Measurements from ENCODE around the gene OR14A16.
A peak's percentile ranks its signal among the peaks of the same experiment; 100 is the strongest.

Gene OR14A16

GRCh38 chr1:247824023-247824422 lies at the start of gene OR14A16:
TSS of gene OR14A16 (minus strand) at chr1:247824119. CDS start at chr1:247815729, 8,390 bp downstream.
- TF ChIP-seq CTCF (IDR thresholded peaks at IDR 0.05; ENCODE audit: borderline replicate concordance, insufficient read depth, low read depth, low read length): no peak
- no peak within 1 kb of the TSS for H3K4me3 ChIP-seq (ENCODE audit: low read depth, low read length)

GRCh38 chr1:247865416-247865815 lies 41.5 kb upstream of the OR14A16 start:
- no peak overlapping the region for H3K4me3 ChIP-seq (ENCODE audit: low read depth, low read length)
- no peak for TF ChIP-seq CTCF (IDR thresholded peaks at IDR 0.05; ENCODE audit: borderline replicate concordance, insufficient read depth, low read depth, low read length)

GRCh38 chr1:247864644-247865043 lies 40.7 kb upstream of the OR14A16 start:
- TF ChIP-seq CTCF (IDR thresholded peaks at IDR 0.05; ENCODE audit: borderline replicate concordance, insufficient read depth, low read depth, low read length): no peak
- H3K4me3 ChIP-seq (ENCODE audit: low read depth, low read length): no peak overlapping the region

- H3K4me3 ChIP-seq (ENCODE audit: low read depth, low read length): no peak overlapping the region
- TF ChIP-seq CTCF (IDR thresholded peaks at IDR 0.05; ENCODE audit: borderline replicate concordance, insufficient read depth, low read depth, low read length): no peak
Observed at GRCh38 chr1:247862756-247863155, 38.8 kb upstream of the OR14A16 start.

GRCh38 chr1:247857985-247858619 lies 34.2 kb upstream of the OR14A16 start:
- TF ChIP-seq CTCF (IDR thresholded peaks at IDR 0.05; ENCODE audit: borderline replicate concordance, insufficient read depth, low read depth, low read length): no peak

GRCh38 chr1:247857069-247857984 lies 33.4 kb upstream of the OR14A16 start, which contains the start of gene TRIM58:
TSS of gene TRIM58 (plus strand) at chr1:247857187. CDS start at chr1:247857247, 60 bp downstream.
- TF ChIP-seq CTCF (IDR thresholded peaks at IDR 0.05; ENCODE audit: borderline replicate concordance, insufficient read depth, low read depth, low read length): 0 out of 2 replicates have a peak, but pooled peaks have one; percentile 20
- no peak within 1 kb of the TSS for H3K4me3 ChIP-seq (ENCODE audit: low read depth, low read length)

More at GRCh38 chr1:247857985-247858619, 34.2 kb upstream of the OR14A16 start:
- no peak overlapping the region for H3K4me3 ChIP-seq (ENCODE audit: low read depth, low read length)

All from GM12875 (cell line).